HuH-7 (cell line): ENCODE data around the gene ADGRE3.

Source experiments
- DNase-seq: peaks from one replicate; pipeline ENCODE4 v3.0.0; 2011; ENCODE audit warnings: low spot score

The ADGRE3 gene, protein sequence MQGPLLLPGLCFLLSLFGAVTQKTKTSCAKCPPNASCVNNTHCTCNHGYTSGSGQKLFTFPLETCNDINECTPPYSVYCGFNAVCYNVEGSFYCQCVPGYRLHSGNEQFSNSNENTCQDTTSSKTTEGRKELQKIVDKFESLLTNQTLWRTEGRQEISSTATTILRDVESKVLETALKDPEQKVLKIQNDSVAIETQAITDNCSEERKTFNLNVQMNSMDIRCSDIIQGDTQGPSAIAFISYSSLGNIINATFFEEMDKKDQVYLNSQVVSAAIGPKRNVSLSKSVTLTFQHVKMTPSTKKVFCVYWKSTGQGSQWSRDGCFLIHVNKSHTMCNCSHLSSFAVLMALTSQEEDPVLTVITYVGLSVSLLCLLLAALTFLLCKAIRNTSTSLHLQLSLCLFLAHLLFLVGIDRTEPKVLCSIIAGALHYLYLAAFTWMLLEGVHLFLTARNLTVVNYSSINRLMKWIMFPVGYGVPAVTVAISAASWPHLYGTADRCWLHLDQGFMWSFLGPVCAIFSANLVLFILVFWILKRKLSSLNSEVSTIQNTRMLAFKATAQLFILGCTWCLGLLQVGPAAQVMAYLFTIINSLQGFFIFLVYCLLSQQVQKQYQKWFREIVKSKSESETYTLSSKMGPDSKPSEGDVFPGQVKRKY

DNA sequence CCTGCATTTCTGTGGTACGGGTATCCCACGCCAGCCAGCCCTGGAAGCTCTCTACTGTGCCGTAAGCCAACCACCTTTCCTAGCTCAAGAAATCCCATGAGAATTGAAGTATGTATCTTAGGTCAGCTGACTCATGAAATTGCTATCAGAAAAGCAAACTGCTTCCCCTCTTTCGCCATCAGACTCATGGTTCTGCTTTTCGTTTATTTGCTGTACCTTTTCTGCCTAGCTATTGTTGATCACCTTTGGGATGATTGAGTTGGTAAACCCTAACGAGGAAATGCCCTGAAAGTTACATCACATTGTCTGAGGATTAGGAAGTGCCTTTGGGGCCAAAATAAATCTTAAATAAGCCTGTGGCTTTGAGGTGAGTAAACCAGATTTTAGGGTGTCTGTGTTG lies at the start of gene ADGRE3:
TSS of gene ADGRE3 (minus strand) at position 81 of the 400 bp plus-strand sequence. CDS start at position 7, 74 bp downstream.
- no peak for DNase-seq

DNA sequence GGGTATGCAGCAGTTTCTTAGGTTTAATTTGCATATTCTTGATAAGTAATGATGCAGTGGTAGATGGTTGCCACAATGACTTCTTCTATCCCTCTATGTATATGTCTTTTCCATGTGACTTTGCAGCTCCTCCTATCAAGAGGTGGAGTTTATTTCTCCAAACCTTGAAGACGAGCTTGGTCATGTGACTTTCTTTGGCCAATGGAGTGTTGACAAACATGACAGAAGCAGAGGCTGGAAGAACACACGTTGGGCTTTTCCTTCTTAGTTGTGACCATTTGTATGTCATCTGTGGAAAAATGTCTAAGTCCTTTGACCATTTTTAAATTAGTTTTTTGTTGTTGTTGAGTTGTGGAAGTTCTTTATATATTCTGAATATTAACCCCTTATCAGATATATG lies 47.5 kb upstream of the ADGRE3 start:
- DNase-seq, result no peak

DNA sequence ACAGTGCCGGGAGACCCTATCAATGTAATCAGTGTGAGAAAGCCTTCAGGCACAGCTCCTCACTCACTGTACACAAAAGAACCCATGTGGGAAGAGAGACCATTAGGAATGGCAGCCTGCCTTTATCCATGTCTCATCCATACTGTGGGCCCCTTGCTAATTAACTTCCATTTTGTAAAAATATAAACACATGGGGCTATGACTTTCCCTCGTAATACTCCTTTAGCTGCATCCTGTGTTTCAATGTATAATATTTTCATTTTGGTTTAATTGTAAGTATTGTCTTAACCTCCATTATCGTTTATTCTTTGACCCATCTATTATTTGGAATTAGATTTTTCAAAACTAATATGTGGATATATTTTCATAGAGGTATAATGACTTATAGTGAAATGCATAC lies 44.5 kb upstream of the ADGRE3 start:
- no peak for DNase-seq

DNA sequence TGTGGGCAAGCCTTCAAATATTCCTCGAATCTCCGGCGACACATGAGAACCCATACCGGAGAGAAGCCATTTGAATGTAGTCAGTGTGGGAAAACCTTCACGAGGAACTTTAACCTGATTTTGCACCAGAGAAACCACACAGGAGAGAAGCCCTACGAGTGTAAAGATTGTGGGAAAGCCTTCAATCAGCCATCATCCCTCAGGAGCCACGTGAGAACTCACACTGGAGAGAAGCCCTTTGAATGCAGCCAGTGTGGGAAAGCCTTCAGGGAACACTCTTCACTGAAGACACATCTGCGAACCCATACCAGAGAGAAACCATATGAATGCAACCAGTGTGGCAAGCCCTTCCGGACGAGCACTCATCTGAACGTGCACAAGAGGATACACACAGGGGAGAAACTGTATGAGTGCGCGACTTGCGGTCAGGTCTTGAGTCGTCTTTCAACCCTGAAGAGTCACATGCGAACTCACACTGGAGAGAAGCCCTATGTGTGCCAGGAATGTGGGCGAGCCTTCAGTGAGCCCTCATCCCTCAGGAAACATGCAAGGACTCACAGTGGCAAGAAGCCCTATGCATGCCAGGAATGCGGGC lies 44.0 kb upstream of the ADGRE3 start:
- DNase-seq, result no peak

DNA sequence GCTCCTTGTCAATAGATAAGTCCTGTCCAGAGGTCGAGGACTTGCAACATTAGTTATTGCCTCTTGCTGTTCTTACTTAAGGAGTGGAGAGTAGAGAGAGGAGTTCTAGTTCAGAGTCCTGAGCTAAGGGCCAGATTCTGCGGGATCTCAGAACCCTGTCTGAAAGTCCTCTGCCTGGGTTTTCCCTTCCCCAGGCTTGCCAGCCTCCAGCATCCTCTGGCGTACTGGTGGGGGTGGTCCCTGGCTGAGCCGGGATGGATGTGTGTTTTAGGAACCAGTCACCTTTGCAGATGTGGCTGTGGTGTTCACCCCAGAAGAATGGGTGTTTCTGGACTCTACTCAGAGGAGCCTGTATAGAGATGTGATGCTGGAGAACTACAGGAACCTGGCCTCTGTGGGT lies 41.2 kb upstream of the ADGRE3 start:
- no peak for DNase-seq

DNA sequence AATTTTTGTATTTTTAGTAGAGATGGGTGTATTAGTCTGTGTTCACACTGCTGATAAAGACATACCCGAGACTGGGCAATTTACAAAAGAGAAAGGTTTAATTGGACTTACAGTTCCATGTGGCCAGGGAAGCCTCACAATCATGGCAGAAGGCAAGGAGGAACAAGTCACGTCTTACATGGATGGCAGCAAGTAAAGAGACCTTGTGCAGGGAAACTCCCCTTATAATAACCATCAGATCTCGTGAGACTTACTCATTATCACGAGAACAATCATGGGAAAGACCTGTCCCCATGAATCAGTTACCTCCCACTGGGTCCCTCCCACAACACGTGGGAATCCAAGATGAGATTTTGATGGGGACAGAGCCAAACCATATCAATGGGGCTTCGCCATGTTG lies 29.8 kb upstream of the ADGRE3 start:
- DNase-seq, result no peak

DNA sequence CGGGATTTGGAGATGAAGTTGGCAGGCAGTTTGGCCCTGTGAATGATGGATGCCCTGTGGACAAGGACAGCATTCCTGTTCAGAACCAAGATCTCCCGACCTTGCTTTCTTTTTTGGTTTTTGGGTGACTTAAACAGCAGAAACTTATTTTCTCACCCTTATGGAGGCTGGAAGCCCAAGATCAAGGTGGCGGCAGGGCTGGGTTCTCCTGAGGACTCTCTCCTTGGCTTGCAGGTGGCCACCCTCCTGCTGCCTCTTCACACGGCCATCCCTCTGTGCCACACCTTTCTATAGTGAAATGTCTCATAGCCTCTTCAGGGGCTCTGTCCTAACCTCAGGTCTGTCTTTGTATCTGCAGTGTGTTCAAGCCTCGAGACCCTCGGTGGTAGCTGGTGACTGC lies 29.2 kb upstream of the ADGRE3 start:
- DNase-seq, result no peak

DNA sequence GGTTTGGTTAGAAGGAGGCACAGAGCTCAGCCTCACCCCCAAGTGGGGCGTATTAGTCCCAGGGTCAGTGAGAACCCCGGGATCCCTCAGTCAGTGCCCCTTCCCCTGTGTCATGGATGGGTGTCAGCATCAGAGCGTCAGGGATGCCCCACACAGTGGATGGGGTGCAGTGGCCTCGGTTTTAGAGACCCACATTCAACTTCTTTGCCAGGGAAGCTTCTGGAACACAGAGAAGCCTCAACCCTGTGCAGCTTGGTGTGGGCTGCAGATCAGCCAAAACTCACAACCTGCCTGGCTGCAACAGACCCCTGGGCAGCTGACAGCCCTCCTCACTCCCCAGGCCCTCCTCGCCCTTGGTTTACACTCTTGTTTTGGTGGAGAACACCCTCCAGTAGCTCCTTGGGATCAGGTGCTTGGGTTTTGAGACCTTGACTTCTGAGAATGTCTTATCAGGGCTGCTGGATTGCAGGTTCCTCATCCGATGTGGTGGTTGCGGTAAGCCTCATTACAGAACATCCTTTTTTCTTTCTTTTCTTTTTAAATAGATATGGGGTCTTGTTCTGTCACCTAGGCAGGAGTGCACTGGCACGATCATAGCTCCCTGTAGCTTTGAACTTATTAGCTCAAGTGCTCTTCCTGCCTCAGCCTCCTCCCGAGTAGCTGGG lies 26.2 kb upstream of the ADGRE3 start:
- no peak for DNase-seq

DNA sequence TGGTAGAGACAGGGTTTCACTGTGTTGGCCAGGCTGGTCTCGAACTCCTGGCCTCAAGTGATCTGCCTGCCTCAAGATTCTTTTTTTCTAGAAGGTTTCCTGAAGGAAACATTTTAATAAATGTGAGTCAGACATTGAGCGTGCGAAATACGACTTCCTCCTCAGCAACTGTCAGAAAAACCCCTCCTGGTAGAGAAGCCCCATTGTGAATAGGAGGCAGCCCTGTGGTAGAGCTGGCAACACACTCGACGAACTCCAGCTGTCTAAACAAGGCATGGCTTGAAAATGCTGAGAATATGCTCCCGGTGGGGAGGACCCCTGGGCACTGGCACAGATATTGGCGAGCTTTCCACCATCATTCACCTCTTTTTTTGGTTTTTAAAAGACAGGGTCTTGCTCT lies 25.0 kb upstream of the ADGRE3 start:
- no peak for DNase-seq

DNA sequence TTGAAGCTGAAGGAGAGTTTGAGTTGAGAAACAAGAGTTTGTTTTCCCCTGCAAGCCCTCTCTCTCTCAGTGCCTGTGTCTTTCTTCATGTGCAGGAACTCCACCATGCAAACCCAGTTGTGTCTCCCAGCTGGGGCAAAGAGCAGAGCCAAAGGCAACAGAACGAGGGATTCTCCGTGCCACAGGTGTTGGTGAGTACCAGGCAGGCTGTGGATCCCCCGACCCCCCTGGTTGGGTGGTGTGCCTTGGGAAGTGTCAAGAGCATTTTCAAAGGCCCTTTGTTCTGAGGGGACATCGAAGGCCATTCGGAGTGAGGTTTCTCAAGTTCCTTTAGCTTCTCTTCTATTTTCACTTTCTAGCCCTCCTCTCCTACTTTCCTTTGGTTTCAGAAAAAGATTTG lies 20.8 kb upstream of the ADGRE3 start:
- no peak for DNase-seq

DNA sequence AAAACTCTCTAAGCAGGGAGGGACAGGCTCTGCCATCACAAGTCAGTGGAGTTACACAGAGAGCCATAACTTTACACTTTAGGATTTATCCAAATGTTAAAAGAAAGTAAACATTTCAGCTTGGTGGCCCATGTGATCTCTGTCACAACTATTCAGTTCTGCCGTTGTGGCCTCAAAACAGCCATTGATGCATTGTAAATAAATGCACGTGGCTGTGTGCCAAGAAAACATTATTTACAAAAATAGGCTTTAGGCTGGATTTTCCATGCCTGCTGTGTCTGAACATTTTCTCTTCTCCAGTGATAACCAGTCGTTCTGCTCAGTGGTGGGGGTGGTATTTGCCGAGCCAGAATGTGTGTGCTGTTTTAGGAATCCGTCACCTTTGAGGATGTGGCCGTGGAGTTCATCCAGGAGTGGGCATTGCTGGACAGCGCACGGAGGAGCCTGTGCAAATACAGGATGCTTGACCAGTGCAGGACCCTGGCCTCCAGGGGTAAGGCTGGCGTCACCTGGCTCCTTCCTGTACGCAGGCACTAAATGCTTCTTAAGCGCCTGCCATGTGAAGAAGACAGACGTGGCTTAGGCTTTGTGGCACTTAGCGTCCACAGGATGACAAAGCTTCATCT lies 20.1 kb upstream of the ADGRE3 start:
- DNase-seq, result no peak

DNA sequence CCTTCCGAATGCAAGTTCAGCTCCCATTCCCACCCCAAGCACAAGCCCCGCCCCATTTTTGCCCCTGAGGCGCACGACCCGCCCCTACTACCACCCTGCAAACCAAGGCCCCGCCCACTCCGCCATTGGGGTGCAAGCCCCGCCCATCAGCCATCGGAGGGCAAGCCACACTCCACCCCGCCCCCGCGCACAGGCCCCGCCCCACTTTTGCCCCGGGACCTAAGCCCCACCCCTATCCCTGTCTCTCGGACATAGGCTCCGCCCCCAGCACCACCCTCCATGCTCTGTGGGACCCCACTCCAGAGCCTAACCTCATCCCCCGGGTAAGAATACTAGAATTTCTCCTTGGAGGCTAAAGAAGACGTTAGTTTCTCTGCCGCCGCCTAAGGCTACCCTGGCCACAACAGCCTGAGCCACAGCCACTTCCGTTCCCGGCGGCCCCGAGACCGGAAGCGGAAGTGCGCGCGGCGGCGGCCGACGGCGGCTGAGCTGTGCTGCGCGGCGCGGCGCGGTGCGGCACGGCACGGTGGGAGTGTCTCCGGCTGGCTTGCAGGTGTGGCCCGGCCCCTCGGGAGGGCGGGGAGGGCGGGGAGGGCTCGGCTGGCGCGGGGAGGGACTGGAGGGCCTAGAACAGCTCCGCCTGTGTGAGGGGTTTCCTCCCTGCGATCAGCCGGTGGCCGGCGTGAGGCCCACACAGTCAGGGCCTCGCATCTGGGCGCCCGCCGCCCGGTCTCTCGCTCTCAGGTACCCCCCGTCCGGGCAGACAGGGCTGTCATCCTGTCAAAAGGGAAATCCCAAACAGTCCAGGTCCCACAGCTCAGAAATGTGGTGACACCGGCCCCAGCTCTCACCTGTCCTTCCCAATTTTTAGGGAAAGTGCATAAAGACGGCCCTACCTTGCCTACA lies 15.2 kb upstream of the ADGRE3 start, which contains the start of gene ZNF333:
TSS of gene ZNF333 (plus strand) at position 451 of the 906 bp plus-strand sequence. CDS start 3,444 bp downstream, outside the sequence.
- DNase-seq, result peak; percentile 89

DNA sequence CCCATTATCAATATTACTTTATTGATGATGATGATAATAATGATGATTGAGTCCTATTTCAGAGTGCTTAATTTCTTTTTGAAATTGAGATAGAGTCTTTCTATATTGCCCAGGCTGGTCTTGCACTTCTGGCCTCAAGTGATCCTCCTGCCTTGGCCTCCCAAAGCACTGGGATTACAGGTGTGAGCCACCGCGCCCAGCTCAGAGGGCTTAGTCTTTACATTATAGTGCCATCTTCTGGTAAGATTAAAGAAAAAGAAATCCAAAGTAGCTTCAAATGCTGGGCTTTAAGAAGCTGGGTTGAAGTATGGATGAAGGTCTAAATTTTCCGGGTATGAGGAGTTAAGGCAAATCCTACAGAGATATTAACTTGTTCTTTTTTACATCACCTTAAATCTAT lies 11.8 kb upstream of the ADGRE3 start:
- peak; percentile 21 for DNase-seq

DNA sequence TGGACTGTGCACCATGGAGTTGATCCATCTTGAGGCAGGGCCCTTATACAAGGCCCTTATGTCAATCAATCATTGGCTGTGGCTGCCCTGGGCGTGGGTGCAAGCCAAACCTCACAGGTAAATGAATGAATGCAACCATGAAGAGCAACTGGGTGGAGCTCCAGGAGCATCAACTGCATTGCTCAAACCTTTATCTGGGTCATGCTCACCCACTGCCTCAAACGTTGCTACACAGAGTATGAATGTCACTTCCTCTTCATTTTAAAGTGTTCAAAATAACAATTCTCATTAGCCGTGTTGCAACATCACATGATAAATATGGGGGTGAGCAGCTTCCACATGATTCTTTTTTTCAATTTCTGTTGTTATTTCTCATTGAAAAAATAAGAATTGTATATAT lies 8.8 kb upstream of the ADGRE3 start:
- no peak for DNase-seq

DNA sequence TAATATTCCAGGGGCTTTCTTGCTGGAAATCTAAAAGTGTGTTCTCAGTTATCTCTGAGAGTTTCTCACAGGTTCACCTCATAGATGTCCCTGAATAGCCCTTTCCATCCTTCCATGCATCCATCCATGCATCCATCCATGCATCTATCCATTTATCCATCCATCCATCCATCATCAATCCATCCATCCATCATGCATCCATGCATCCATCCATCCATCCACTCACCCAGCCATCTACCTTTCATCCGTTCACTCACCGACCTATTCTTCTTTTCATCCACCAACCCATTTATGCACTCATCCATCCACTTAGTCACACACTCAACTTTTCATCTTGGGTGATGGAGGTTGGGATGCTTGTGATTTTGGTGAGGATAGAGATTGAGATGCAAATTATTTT lies 7.4 kb upstream of the ADGRE3 start:
- no peak for DNase-seq

DNA sequence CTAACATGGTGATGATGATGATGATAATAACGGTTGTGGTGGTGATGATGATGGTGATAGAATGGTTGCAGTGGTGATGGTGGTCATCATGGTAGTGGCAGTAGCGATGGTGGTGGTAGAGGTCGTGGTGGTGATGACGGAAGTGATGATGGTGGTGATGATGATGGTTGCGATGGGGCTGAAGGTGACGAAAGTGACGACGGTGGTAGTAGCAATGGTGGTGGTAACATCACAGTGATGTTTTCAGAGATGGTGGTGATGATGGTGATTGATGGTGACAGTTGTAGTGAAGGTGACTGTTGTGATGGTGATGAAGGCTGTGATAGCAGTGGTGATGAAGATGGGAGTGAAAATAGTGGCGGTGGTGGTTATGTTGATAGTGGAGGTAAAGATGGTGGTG lies 3.6 kb upstream of the ADGRE3 start:
- no peak for DNase-seq

DNA sequence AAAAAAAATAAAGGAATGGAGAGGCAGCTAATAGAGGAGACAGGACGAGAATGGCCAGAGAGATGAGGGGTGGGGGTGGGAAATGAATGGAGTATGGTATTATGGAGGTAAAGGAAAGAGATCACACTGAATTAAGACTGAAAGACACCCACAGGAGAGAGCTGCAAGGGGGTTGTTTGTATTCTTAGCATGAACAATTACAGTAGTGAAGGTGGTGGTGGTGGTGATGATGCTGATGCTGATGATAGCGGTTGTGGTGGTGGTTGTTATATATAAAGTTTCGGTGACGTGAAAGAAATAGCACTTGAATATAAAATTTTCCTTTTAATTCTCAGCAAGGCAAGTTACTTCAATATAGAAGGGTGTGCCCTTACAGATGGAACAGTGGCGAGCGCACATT lies 2.8 kb upstream of the ADGRE3 start:
- DNase-seq, result no peak

DNA sequence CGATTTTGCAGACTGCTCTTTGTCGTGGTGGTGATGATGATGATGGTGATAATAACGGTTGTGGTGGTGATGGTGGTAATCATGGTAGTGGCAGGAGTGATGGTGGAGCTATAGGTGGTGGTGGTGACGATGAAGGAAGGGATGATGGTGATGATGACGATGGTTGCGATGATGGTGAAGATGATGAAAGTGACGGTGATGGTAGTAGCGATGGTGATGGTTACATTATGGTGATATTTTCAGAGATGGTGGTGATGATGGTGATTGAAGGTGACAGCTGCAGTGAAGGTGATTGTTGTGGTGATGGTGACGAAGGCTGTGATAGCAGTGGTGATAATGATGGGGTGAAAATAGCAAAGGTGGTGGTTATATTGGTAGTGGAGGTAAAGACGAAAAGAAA lies 2.1 kb upstream of the ADGRE3 start:
- DNase-seq, result no peak

DNA sequence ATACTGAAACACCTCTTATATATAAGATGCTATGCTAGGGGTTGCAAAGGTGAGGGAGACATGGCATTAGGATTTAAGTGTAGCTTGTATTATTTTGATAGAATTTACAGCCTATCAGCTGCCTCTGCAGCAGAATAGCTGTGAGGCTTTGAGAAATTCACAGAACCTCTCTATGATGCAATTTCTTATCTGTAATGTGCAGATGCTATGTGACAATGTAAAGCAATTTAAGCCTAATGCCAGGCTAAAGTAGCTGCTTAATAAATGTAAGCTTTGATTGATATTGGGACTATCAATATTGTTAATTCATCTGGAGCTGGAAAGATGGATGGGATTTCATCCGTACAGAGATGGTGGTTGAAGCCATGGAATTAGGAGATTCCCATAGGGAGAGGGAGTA lies 1.6 kb downstream of the ADGRE3 start:
- no peak for DNase-seq

DNA sequence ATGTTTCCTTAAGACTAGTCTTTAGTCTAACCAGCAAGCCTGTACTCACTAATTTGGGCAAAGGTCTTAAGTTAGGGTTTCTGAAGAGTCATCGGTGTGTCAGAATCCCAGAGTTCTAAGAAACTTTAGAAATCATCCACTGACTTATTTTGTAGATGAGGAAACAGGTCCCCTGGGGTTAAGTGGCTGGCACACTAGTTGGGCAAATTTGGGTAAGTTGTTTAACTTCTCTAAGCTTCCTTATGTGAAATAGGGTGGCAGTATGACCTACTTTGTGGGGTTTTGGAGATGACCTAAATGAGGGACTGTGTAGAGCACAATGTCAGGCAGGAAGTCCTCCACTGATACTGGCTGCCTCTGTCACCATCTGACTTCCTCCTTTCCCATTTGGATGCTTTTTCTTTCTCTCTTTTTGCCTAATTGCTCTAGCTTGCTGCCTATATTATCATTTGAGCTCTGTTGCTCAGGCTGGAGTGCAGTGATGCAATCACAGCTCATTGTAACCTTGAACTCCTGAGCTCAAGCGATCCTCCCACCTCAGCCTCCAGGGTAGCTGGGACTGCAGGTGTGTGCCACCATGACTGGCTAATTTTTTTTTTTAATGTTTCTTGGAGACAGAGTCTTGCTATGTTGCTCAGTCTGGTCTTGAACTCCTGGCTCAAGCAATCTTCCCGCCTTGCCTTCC lies 2.3 kb downstream of the ADGRE3 start:
- no peak for DNase-seq

DNA sequence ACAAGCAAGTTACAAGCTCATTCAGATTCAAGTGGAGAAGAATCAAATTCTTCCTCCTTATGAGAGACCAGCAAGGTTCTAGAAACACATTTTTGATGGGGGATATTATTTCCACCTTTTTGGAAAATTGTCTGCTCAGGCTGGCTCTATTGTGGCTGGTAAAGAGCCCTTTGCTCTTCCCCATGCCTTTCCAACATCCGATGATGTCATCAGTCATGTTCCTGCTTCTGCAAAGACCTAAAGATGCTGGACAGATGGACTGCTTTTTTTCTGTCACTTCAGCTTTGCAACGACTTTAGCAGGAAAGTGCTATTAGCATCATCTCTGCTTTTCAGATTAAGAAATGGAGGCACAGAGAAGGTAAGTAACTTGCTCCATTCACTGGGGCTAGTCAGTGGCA lies 4.2 kb downstream of the ADGRE3 start:
- no peak for DNase-seq
